Measurements from ENCODE around the gene MED10.

- TF ChIP-seq CTCF (IDR thresholded peaks at IDR 0.05; ENCODE audit: low read length) (no peak), EZH2 (optimal IDR thresholded peaks at IDR 0.05; ENCODE audit: low read depth, low read length) (no peak), EZH2phosphoT487 (IDR thresholded peaks at IDR 0.05; ENCODE audit: low read length) (no peak)
Observed at GRCh38 chr5:6395621-6396020, 17.3 kb upstream of the MED10 start.

Measured in MM.1S (cell line).